ENCODE measurements around the gene BGLAP.

BGLAP gene

GRCh38 chr1:156241926-156242325 lies at the start of gene BGLAP:
TSS of gene BGLAP (plus strand) at chr1:156242184. CDS start at chr1:156242232, 48 bp downstream.
- in situ Hi-C loops (cut with MboI; ENCODE audit: low sequenced_read_pairs, unreplicated experiment), result no loop called here
- DNase-seq (ENCODE audit: low spot score), result no peak
- no peak for TF ChIP-seq CTCF (IDR thresholded peaks at IDR 0.05; ENCODE audit: borderline replicate concordance, control extremely low read depth, extremely low read depth, insufficient read depth, missing control alignments)

DNA sequence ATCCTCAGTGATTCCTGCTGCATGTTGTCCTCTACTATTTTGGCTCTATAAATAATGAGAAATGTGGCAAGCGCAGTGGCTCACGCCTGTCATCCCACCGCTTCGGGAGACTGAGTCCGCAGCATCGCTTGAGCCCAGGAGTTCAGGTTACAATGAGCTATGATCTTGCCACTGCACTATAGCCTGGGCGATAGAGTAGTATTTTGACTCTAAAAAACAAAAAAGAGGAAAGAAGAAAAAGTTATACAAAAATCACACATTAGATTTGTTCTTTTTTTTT lies 48.8 kb upstream of the BGLAP start:
- in situ Hi-C loops (cut with MboI; ENCODE audit: low sequenced_read_pairs, unreplicated experiment), result no loop called here
- no peak for DNase-seq (ENCODE audit: low spot score)

DNA sequence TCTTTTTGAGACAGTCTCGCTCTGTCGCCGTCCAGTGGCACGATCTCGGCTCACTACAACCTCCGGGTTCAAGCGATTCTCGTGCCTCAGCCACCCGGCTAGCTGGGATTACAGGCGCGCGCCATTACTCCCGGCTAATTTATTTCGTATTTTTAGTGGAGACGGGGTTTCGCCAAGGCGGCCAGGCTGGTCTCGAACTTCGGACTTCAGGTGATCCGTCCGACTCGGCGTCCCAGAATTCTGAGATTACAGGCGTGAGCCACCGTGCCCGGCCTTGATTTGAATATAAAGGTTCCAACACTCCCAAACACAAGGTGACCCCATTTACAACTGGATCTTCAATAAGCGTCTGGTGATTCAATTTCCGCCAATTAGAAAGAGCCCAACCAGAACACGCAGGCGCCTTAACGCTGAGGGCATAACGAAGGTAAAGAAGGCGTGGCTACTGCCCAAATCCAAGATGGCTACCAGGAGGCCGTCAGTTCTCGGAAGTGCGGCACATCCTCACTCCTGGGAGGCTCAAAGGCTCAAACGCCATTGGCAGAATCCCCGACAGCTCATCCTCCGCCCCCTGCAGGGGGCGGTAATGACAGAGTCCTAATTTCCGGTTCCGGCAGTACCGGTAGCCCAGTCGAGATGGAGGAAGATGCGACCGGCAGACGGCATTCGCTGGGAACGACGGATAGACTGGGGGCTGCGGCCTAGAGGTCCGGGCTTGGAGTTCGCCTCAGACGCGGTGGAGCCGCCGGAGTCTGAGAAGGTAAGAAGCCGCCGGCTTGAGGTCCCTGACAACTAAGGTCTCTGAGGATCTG lies 48.3 kb upstream of the BGLAP start, which contains the start of gene SLC25A44:
Gene SLC25A44, plus strand, starts transcription at position 617 of the 812 bp plus-strand sequence. CDS start 5,744 bp downstream, outside the sequence.
- in situ Hi-C loops (cut with MboI; ENCODE audit: low sequenced_read_pairs, unreplicated experiment), result no loop called here

More for the DNA sequence above, 48.8 kb upstream of the BGLAP start:
- no peak for TF ChIP-seq CTCF (IDR thresholded peaks at IDR 0.05; ENCODE audit: borderline replicate concordance, control extremely low read depth, extremely low read depth, insufficient read depth, missing control alignments)

DNA sequence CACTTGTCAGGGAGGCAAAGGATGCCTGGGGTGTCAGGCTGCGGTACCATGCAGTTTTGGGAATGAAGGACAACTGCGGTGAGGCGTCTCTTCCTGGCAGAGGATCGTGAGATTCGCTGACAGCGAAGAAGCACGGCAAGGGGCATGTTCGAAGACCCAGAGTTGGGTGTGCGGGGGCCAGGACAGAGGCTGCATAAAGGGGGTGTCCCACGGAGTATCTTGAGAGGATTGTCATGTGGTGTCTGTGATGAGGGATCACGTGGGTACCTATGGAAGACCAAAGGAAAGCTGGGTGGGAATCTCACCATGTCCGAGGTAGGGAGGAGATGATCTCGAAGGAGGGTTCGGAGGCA lies 47.7 kb upstream of the BGLAP start:
- no peak for DNase-seq (ENCODE audit: low spot score)
- in situ Hi-C loops (cut with MboI; ENCODE audit: low sequenced_read_pairs, unreplicated experiment), result no loop called here
- no peak for TF ChIP-seq CTCF (IDR thresholded peaks at IDR 0.05; ENCODE audit: borderline replicate concordance, control extremely low read depth, extremely low read depth, insufficient read depth, missing control alignments)

More for the DNA sequence above, 48.3 kb upstream of the BGLAP start, which contains the start of gene SLC25A44:
- DNase-seq (ENCODE audit: low spot score), result peak; percentile 95
- peak; percentile 45 for TF ChIP-seq CTCF (IDR thresholded peaks at IDR 0.05; ENCODE audit: borderline replicate concordance, control extremely low read depth, extremely low read depth, insufficient read depth, missing control alignments)

DNA sequence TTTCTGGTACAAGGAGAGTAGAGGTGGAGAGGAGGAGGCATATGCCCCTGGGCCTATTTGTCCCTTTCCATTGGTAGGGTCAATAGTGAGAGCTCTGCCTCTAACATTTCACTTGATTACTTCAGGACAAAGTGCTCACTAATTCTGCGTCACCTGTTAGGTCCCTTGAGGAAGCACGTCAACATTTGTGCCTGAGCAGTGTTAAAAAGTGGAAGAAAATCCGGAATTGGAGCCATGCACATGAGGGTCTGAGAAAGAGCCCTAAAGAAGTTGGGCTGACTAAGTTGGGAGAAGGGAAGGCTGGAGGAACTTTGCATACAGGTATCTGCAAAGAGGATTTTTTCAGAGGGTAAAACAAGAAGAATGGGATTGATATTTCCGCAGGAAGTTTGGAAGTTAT lies 46.1 kb upstream of the BGLAP start:
- DNase-seq (ENCODE audit: low spot score), result no peak
- TF ChIP-seq CTCF (IDR thresholded peaks at IDR 0.05; ENCODE audit: borderline replicate concordance, control extremely low read depth, extremely low read depth, insufficient read depth, missing control alignments), result no peak
- in situ Hi-C loops (cut with MboI; ENCODE audit: low sequenced_read_pairs, unreplicated experiment), result no loop called here

DNA sequence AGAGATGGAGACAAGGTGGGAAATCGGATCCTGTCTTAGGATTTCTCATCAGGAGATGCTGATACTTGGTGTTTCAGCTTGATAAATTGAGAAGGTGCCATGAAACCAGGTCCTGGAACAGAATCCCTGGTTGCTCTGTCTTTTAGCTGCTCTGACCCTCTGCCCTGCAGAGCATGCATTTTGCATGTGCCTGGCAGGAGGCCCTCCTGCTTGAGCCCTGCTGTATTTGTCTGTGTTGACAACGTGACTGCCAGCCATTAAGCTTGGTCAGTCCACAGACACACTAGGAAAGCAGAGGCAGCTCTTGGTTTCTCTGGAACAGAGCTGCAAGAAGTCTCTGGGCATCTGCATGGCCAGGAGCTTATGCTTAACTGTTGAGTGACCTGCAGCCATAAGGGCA lies 45.5 kb upstream of the BGLAP start:
- in situ Hi-C loops (cut with MboI; ENCODE audit: low sequenced_read_pairs, unreplicated experiment), result no loop called here
- no peak for DNase-seq (ENCODE audit: low spot score)
- TF ChIP-seq CTCF (IDR thresholded peaks at IDR 0.05; ENCODE audit: borderline replicate concordance, control extremely low read depth, extremely low read depth, insufficient read depth, missing control alignments), result no peak

All from GM13976 (cell line).